Tibial nerve (tissue), 4 donors: ENCODE data around the gene PLEKHG4. TPM values are rescaled to one million over a fixed set of nuclear protein-coding genes. Genes with fewer than 3 reads are reported as not detected.
A peak's percentile ranks its signal among the peaks of the same experiment; 100 is the strongest.

Source experiments
- DNase-seq, 2 donors: peaks; one replicate each; pipeline ENCODE4 v3.0.0-alpha.2; 2019; ENCODE audit warnings: low spot score in 2 of 2
- H3K27ac ChIP-seq, 4 donors: fragments of 200-600 bp; sonication (generic) in 3 of 4; one replicate each; pipeline ENCODE4 v1.5.1; 2017 to 2019; ENCODE audit warnings: mild to moderate bottlenecking in 1 of 4
- H3K27me3 ChIP-seq, 2 donors: fragments of 200-600 bp; sonication (generic) in 1 of 2; one replicate each; pipeline versions ENCODE4 v1.5.1 to v1.6.0; 2017 to 2019
- H3K36me3 ChIP-seq, 3 donors: fragments of 200-600 bp; sonication (generic); one replicate each; pipeline ENCODE4 v1.5.1; 2018 to 2019
- H3K4me1 ChIP-seq, 4 donors: fragments of 200-600 bp; sonication (generic) in 3 of 4; one replicate each; pipeline ENCODE4 v1.5.1; 2017 to 2019
- H3K4me3 ChIP-seq, 4 donors: fragments of 200-600 bp; sonication (generic) in 3 of 4; one replicate each; pipeline ENCODE4 v1.5.1; 2017 to 2019; ENCODE audit warnings: mild to moderate bottlenecking in 1 of 4, moderate library complexity in 1 of 4
- H3K9me3 ChIP-seq, 4 donors: fragments of 200-600 bp; sonication (generic) in 3 of 4; one replicate each; pipeline ENCODE4 v1.5.1; 2017 to 2019
- CTCF ChIP-seq, 5 experiments: fragments of 200-600 bp in 3 of 5; fragments of 450-650 bp in 2 of 5; sonication (generic) in 3 of 5; IDR thresholded peaks; one replicate each; pipeline ENCODE4 v1.5.1; 2016 to 2019; ENCODE audit warnings: antibody characterized with exemption in 5 of 5, mild to moderate bottlenecking in 3 of 5, moderate library complexity in 2 of 5
- EP300 ChIP-seq, 2 donors: sonication (generic); formaldehyde crosslinking; IDR thresholded peaks; one replicate each; pipeline ENCODE4 v1.6.1; 2017; ENCODE audit warnings: antibody characterized with exemption in 2 of 2, mild to moderate bottlenecking in 1 of 2
- POLR2A ChIP-seq, 2 donors: fragments of 450-650 bp; IDR thresholded peaks; one replicate each; pipeline ENCODE4 v1.6.1; 2017; ENCODE audit warnings: antibody characterized with exemption in 2 of 2, mild to moderate bottlenecking in 2 of 2, moderate library complexity in 2 of 2
- WGBS, 2 donors: methylation state at CpG; one replicate each; pipeline ENCODE4 v1.1.5; 2018; 5-methylcytosine and 5-hydroxymethylcytosine counted together
- total RNA-seq, 4 donors: library from RNA; depleted of rRNA; stranded (reverse); fragments of >200 nt; gene quantifications; one replicate each; pipeline ENCODE4 v1.1.0, GENCODE V29; 2016

PLEKHG4 gene
- total RNA-seq, 4 donors from 2014 or later: 25.6 to 42.4 (median 34.6) TPM

GRCh38 chr16:67238278-67238575, 41.1 kb upstream of the PLEKHG4 start:
- no peak for DNase-seq
- H3K4me3 ChIP-seq: no peak overlapping the region
- peak overlapping the region in 1 of 4 donors; percentile 44 for H3K27ac ChIP-seq
- WGBS, 2 donors: 94 to 100% methylated on average over 3 of the region's 3 CpGs
- peaks cover 9 to 68% (median 21%) of the 10 kb centered on the region in 3 donors for H3K36me3 ChIP-seq
- H3K9me3 ChIP-seq: no peaks in the 10 kb centered on the region
- H3K4me1 ChIP-seq: peaks cover 0 to 35% (median 16%) of the 10 kb centered on the region in 4 donors
- TF ChIP-seq POLR2A (IDR thresholded peaks at IDR 0.05): no peak
- no peak for TF ChIP-seq CTCF (IDR thresholded peaks at IDR 0.05)
- no peak for TF ChIP-seq EP300 (IDR thresholded peaks at IDR 0.05)
- no peaks in the 10 kb centered on the region for H3K27me3 ChIP-seq

GRCh38 chr16:67238806-67239470, 40.4 kb upstream of the PLEKHG4 start:
- Histone ChIP-seq H3K4me3 (no peak overlapping the region), H3K27ac (no peak overlapping the region), H3K9me3 (no peaks in the 10 kb centered on the region), H3K27me3 (no peaks in the 10 kb centered on the region), H3K36me3 (peaks cover 7 to 60% (median 21%) of the 10 kb centered on the region in 3 donors), H3K4me1 (peaks cover 0 to 42% (median 19%) of the 10 kb centered on the region in 4 donors)
- no peak for DNase-seq
- TF ChIP-seq EP300 (IDR thresholded peaks at IDR 0.05) (no peak), CTCF (IDR thresholded peaks at IDR 0.05) (no peak), POLR2A (IDR thresholded peaks at IDR 0.05) (no peak)
- 81 to 92% methylated on average over 8 to 9 of the region's 9 CpGs for WGBS, 2 donors

- peak overlapping the region in 3 of 4 donors; percentile 69 to 81 (median 77) for H3K27ac ChIP-seq
- WGBS, 2 donors: 42 to 43% methylated on average over 4 of the region's 4 CpGs
- no peaks in the 10 kb centered on the region for H3K27me3 ChIP-seq
- no peak overlapping the region for H3K4me3 ChIP-seq
- no peak for DNase-seq
- H3K4me1 ChIP-seq: peaks cover 0 to 58% (median 33%) of the 10 kb centered on the region in 4 donors
- H3K36me3 ChIP-seq: peaks cover 0 to 45% (median 21%) of the 10 kb centered on the region in 3 donors
- H3K9me3 ChIP-seq: no peaks in the 10 kb centered on the region
- TF ChIP-seq CTCF (IDR thresholded peaks at IDR 0.05) (no peak), EP300 (IDR thresholded peaks at IDR 0.05) (no peak), POLR2A (IDR thresholded peaks at IDR 0.05) (no peak)
Measured at GRCh38 chr16:67240506-67240905, 38.8 kb upstream of the PLEKHG4 start.

- no peak for TF ChIP-seq CTCF (IDR thresholded peaks at IDR 0.05)
- no peak for TF ChIP-seq EP300 (IDR thresholded peaks at IDR 0.05)
- TF ChIP-seq POLR2A (IDR thresholded peaks at IDR 0.05): no peak
- Histone ChIP-seq H3K36me3 (peaks cover 0 to 37% (median 14%) of the 10 kb centered on the region in 3 donors), H3K27me3 (no peaks in the 10 kb centered on the region), H3K4me3 (no peak overlapping the region), H3K27ac (peak overlapping the region; percentile 2 to 81 (median 73)), H3K9me3 (no peaks in the 10 kb centered on the region), H3K4me1 (peaks cover 0 to 63% (median 38%) of the 10 kb centered on the region in 4 donors)
- no peak for DNase-seq
- WGBS, 2 donors: 39 to 51% methylated on average over 10 of the region's 10 CpGs
Measured at GRCh38 chr16:67241008-67241900, 38.1 kb upstream of the PLEKHG4 start.
